ENCODE data around the gene RASL10B. TPM values are rescaled to one million over a fixed set of nuclear protein-coding genes. Genes with fewer than 3 reads are reported as not detected.
"Not testable (repeated sequence)": the region's sequence is repeated elsewhere in the genome, so short reads cannot be mapped to it uniquely, and the experiment has no call there.

Gene RASL10B, protein sequence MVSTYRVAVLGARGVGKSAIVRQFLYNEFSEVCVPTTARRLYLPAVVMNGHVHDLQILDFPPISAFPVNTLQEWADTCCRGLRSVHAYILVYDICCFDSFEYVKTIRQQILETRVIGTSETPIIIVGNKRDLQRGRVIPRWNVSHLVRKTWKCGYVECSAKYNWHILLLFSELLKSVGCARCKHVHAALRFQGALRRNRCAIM
- total RNA-seq = 1 to 10 TPM in 1 of 2 experiments, under 1 TPM in 1; 0.96 to 1.1 TPM

DNA sequence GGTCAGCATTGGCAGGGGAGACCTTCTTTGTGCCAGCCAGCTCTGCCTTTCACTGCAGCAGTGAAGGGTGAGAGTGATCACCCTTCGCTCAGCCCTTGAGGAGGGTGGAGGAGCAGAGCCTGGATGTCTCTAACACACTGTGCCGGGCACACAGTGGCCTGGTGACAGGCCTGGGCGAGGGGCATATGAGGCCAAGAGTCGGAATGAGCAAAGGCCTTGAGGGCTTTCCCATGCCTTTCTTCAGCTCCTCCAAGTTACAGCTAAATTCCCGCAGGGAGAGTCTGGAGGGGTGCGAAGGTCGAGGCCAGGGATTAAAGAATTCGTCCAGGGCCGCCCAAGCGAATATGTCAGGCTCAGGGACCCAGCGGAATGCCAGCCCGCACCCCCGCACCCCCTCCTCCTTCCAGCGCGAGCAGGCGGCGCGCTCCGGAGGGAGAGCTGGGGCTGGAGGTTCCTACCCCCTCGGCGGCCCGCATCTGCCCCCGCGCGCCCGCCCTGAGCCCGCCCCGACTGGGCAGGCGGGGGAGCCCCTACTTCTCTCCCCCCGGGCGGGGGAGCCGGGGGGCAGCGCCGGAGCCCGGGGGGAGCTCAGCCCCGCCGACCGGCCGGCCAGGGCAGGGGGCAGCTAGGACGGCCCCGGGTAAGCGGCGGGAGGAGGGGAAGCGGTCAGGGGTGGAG is at the start of gene RASL10B:
TSS of gene RASL10B (plus strand) at position 401 of the 678 bp plus-strand sequence. CDS start 3,546 bp downstream, outside the sequence.
- CTCF ChIA-PET = interaction anchor here (0.5 to 2.8 kb wide), 7 partner anchors 8 to 135 kb away, joined by 3 to 16 read pairs (median 3); no protein-coding TSS in a partner anchor
- intact Hi-C loops (cut with micrococcal nuclease) = no loop called here
- peak; percentile 64 for DNase-seq

DNA sequence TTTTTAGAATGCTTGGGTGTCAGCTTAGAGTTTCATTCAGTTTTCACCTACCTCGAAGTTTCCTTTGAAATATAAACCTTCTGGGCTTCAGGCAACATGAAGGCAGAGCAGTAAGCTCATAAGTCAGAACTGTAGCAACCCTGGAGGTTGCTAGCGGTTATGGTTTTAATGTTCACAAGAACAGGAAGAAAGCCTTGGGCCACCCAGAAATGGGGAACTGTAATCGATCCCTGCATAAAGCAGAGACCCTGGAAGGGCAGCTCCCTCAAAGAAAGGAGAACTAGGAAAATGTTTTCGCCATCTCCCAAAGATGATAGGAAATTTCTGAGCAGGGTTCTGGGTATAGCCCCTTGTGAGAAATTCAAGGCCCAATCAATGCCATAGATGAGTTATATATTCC is 47.8 kb upstream of the RASL10B start:
- intact Hi-C loops (cut with micrococcal nuclease) = no loop called here

More for the DNA sequence above, at the start of gene RASL10B:
- no peaks in the 10 kb centered on the region for H3K9me3 Mint-ChIP-seq
- peak within 1 kb of the TSS; percentile 74 for H3K4me3 Mint-ChIP-seq
- H3K4me1 Mint-ChIP-seq (ENCODE audit: low read depth) = peaks cover 16% of the 10 kb centered on the region
- H3K36me3 Mint-ChIP-seq (ENCODE audit: low read depth) = no peaks in the 10 kb centered on the region
- H3K27me3 Mint-ChIP-seq (ENCODE audit: low read depth) = no peaks in the 10 kb centered on the region
- peak within 1 kb of the TSS; percentile 53 for H3K27ac Mint-ChIP-seq

DNA sequence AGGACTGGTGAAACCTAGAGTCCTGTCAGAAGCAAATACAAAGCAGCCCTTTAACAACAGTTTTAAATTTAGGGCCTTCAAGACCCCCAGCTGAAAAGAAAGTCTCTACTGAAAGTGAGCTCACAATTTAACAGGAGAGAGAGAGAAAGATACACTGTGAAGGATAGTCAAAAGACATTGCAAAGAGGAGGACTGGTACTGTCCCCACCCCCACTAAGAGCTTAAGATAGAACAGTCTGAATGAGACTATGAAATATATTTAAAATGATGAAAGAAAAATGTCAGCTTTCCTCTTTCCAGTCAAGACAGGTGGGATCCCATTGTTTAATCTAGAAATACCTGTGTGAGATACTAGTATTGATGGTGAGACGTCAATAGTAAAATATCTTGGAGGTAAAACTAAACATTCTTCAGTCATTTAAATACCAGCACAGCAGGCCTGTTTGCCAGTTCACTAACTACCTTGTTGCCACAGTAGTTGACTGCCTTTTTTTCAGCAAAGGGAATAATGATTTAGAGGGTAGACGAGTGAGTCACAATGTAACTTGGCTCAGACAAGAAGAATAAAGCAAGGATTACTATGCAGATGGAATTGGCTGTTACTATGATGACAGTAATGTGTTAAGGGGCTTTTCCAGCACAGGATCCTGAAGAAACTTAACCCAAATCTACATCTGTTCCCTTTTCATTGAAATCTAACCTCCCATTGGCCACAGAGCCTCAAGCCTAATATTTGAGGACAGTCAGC is 47.2 kb upstream of the RASL10B start:
- H3K4me1 Mint-ChIP-seq (ENCODE audit: low read depth) = peaks cover 3% of the 10 kb centered on the region
- CTCF ChIA-PET = no interaction called here
- H3K27ac Mint-ChIP-seq = no peak overlapping the region
- intact Hi-C loops (cut with micrococcal nuclease) = no loop called here
- DNase-seq = no peak
- no peak overlapping the region for H3K4me3 Mint-ChIP-seq
- H3K9me3 Mint-ChIP-seq = no peaks in the 10 kb centered on the region
- H3K27me3 Mint-ChIP-seq (ENCODE audit: low read depth) = no peaks in the 10 kb centered on the region
- peaks cover 36% of the 10 kb centered on the region for H3K36me3 Mint-ChIP-seq (ENCODE audit: low read depth)

More for the DNA sequence above, 47.8 kb upstream of the RASL10B start:
- no peaks in the 10 kb centered on the region for H3K9me3 Mint-ChIP-seq
- H3K27me3 Mint-ChIP-seq (ENCODE audit: low read depth) = no peaks in the 10 kb centered on the region
- peaks cover 31% of the 10 kb centered on the region for H3K36me3 Mint-ChIP-seq (ENCODE audit: low read depth)
- no peak for DNase-seq
- H3K4me3 Mint-ChIP-seq = no peak overlapping the region
- CTCF ChIA-PET = interaction anchor here (0.9 kb wide), 1 partner anchor 40 kb away, joined by 3 read pairs; no protein-coding TSS in a partner anchor
- H3K27ac Mint-ChIP-seq = no peak overlapping the region
- peaks cover 6% of the 10 kb centered on the region for H3K4me1 Mint-ChIP-seq (ENCODE audit: low read depth)

DNA sequence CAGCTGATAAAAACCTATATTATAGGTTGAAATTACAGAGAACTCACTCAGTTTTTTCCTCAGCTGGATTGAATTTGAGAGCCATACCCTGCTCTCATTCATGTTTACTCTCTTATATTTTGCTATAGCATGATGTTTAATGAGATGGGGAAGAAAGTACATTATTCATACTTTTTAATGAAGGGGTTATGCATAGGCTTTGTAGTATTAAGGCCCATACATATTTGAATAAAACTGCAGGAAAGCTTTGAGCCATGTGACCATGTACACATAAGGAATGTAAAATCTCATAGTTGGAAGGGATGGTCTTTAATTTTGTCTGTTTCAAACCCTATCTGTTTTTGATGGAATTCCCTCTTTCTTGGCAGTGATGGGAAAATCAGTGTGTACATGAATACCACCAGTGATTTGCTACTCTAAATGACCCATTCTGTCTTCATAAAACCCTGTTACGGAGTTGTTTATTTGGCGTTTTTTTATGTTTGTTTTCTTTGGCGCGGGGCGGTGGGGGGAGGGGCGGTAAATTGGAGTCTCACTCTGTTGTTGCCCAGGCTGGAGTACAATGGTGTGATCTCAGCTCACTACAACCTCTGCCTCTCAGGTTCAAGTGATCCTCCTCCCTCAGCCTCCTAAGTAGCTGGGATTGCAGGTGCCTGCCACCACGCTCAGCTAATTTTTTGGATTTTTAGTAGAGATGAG is 38.8 kb upstream of the RASL10B start:
- intact Hi-C loops (cut with micrococcal nuclease) = no loop called here
- H3K9me3 Mint-ChIP-seq = no peaks in the 10 kb centered on the region
- CTCF ChIA-PET = no interaction called here

DNA sequence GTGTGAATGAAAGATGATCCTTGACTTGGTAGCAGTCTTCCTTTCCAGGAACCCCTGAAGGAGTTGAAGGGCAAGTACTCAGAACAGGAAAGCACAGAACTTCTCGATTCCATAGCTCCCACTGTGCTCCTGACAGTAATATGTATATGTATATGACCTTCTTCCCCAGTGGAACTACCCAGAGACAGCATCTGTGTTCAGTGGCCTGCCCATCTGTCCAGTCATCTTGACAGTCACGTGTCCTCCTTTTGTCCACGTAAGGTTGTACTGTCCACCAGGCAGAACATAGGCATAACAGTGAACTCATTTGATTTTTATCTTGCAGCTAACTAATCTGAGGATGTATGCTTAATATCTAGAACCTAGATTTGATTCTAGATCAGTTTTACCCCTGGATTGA is 37.8 kb upstream of the RASL10B start:
- Mint-ChIP-seq H3K36me3 (ENCODE audit: low read depth) (peaks cover 23% of the 10 kb centered on the region), H3K4me3 (no peak overlapping the region), H3K27ac (no peak overlapping the region), H3K9me3 (no peaks in the 10 kb centered on the region), H3K27me3 (ENCODE audit: low read depth) (no peaks in the 10 kb centered on the region), H3K4me1 (ENCODE audit: low read depth) (no peaks in the 10 kb centered on the region)
- CTCF ChIA-PET = no interaction called here
- no peak for DNase-seq
- intact Hi-C loops (cut with micrococcal nuclease) = no loop called here

More for the DNA sequence above, 38.8 kb upstream of the RASL10B start:
- Mint-ChIP-seq H3K4me1 (ENCODE audit: low read depth) (no peaks in the 10 kb centered on the region), H3K27ac (no peak overlapping the region), H3K27me3 (ENCODE audit: low read depth) (no peaks in the 10 kb centered on the region), H3K36me3 (ENCODE audit: low read depth) (peaks cover 33% of the 10 kb centered on the region), H3K4me3 (no peak overlapping the region)
- DNase-seq = no peak

DNA sequence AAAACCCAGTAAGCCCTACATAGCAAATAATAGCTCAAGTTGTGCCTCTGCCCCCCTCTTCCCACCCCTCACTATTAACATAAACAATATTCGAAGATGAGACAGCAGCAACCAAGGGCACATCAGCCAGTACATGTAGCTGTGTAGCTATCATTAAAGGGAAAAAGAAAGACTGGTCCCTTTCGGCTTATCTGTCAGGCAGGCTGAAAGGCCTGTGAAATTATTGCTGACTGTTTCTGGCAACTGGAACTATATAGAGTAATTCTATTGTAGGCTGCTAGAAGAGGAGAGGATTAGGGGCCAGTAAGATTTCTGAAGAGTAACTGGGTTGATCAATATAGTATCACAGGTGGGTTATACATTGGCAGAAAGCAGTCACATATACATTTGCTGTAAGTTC is 36.5 kb upstream of the RASL10B start:
- no peak overlapping the region for H3K4me3 Mint-ChIP-seq
- CTCF ChIA-PET = interaction anchor here (0.6 kb wide), 1 partner anchor 18 kb away, joined by 6 read pairs; no protein-coding TSS in a partner anchor
- H3K27ac Mint-ChIP-seq = no peak overlapping the region
- DNase-seq = no peak
- intact Hi-C loops (cut with micrococcal nuclease) = no loop called here
- H3K9me3 Mint-ChIP-seq = no peaks in the 10 kb centered on the region
- peaks cover 16% of the 10 kb centered on the region for H3K36me3 Mint-ChIP-seq (ENCODE audit: low read depth)
- H3K27me3 Mint-ChIP-seq (ENCODE audit: low read depth) = no peaks in the 10 kb centered on the region
- H3K4me1 Mint-ChIP-seq (ENCODE audit: low read depth) = no peaks in the 10 kb centered on the region

DNA sequence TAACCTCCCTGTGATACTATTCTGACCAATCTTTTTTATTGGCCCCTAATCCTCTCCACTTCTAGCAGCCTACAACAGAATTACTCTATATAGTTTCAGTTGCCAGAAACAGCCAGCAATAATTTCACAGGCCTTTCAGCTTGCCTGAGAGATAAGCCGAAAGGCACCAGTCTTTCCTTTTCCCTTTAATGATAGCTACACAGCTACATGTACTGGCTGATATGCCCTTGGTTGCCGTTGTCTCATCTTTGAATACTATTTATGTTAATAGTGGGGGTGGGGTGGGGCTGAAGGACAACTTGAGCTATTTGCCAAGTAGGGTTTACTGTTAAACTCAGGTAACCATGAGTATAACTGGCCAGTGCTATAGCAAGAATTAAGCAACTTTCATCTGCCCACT is 35.8 kb upstream of the RASL10B start:
- CTCF ChIA-PET = interaction anchor here (0.6 kb wide), 2 partner anchors 19 to 51 kb away, joined by 3 to 6 read pairs; no protein-coding TSS in a partner anchor
- H3K9me3 Mint-ChIP-seq = no peaks in the 10 kb centered on the region
- H3K4me1 Mint-ChIP-seq (ENCODE audit: low read depth) = no peaks in the 10 kb centered on the region
- H3K4me3 Mint-ChIP-seq = no peak overlapping the region
- no peak for DNase-seq
- H3K36me3 Mint-ChIP-seq (ENCODE audit: low read depth) = peaks cover 9% of the 10 kb centered on the region
- no peak overlapping the region for H3K27ac Mint-ChIP-seq
- no peaks in the 10 kb centered on the region for H3K27me3 Mint-ChIP-seq (ENCODE audit: low read depth)
- intact Hi-C loops (cut with micrococcal nuclease) = no loop called here

DNA sequence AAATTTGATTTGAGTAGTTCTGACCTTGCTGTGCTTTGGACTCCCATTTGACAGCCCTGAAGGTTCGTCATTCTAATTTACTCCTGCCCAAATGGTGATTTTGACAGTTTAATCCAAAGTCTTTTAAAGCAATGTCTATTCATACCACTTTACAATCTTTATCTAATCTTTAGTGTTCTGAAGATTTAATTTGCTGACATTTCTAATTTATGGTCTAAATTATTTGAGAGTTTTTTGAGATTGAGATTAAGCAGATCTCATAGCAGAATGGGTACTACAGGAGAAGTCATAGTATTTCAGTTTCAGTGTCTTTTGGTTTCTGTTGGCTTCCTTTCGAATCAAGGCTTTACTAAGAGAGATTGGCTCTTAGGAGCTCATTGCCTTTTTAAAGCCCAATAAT is 32.6 kb upstream of the RASL10B start:
- Mint-ChIP-seq H3K27me3 (ENCODE audit: low read depth) (no peaks in the 10 kb centered on the region), H3K4me1 (ENCODE audit: low read depth) (peaks cover under 1% of the 10 kb centered on the region), H3K9me3 (no peaks in the 10 kb centered on the region), H3K36me3 (ENCODE audit: low read depth) (peaks cover 18% of the 10 kb centered on the region), H3K27ac (no peak overlapping the region), H3K4me3 (no peak overlapping the region)
- intact Hi-C loops (cut with micrococcal nuclease) = no loop called here
- no peak for DNase-seq
- CTCF ChIA-PET = interaction anchor here (1.5 kb wide), 1 partner anchor 86 kb away, joined by 3 read pairs; no protein-coding TSS in a partner anchor

DNA sequence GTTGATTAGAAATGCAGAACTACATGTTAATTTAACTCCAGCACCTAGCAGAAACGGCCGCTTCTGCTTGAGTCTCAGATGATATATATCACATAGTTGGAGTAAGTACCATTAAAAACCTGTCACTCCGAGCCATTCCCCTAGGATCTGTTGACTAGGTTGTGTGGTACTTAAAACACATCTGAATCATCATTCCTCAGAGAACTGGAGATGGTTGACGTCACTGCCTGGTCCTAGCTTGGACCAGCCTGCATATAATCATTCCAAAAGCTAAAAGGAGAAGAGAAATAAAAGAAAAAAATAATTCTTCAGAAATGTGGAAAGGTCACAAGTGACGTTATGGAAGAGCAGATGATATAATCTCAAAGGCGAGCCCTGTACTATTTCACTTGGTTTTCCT is 31.3 kb upstream of the RASL10B start:
- no peak overlapping the region for H3K4me3 Mint-ChIP-seq
- H3K27ac Mint-ChIP-seq = no peak overlapping the region
- H3K27me3 Mint-ChIP-seq (ENCODE audit: low read depth) = no peaks in the 10 kb centered on the region

DNA sequence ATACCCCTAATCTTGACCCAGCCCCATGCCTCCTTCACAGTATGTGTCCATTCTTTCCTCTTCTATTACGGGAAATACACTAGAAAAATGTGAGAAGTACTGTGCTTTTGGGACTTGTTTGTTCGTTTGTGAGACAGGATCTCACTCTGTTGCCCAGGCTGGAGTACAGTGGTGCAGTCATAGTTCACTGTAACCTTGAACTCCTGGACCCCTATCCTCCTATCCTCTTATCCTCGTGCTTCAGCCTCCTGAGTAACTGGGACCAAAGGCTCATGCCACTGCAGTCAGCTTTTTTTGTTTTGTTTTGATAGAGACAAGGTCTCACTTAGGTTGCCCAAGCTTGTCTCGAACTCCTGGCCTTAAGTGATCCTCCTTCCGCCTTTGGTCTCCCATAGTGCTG is 29.9 kb upstream of the RASL10B start:
- intact Hi-C loops (cut with micrococcal nuclease) = no loop called here
- CTCF ChIA-PET = no interaction called here
- Mint-ChIP-seq H3K27ac (no peak overlapping the region), H3K4me1 (ENCODE audit: low read depth) (peaks cover 17% of the 10 kb centered on the region), H3K36me3 (ENCODE audit: low read depth) (peaks cover 16% of the 10 kb centered on the region), H3K27me3 (ENCODE audit: low read depth) (no peaks in the 10 kb centered on the region), H3K9me3 (no peaks in the 10 kb centered on the region), H3K4me3 (no peak overlapping the region)
- DNase-seq = no peak

More for the DNA sequence above, 31.3 kb upstream of the RASL10B start:
- peaks cover 11% of the 10 kb centered on the region for H3K4me1 Mint-ChIP-seq (ENCODE audit: low read depth)
- intact Hi-C loops (cut with micrococcal nuclease) = no loop called here
- DNase-seq = no peak
- peaks cover 19% of the 10 kb centered on the region for H3K36me3 Mint-ChIP-seq (ENCODE audit: low read depth)
- CTCF ChIA-PET = interaction anchor here (0.9 kb wide), 1 partner anchor 18 kb away, joined by 3 read pairs; no protein-coding TSS in a partner anchor
- H3K9me3 Mint-ChIP-seq = no peaks in the 10 kb centered on the region

DNA sequence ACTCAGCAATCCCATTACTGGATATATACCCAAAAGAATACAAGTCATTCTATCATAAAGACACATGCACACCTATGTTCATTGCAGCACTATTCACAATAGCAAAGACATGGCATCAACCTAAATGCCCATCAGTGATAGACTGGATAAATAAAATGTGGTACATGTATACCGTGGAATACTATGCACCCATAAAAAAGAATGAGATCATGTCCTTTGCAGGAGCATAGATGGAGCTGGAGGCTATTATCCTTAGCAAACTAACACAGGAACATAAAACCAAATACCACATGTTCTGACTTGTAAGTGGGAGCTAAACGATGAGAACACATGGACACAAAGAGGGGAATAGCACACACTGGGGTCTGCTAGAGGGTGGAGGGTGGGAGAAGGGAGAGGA is 28.1 kb upstream of the RASL10B start:
- Mint-ChIP-seq H3K4me1 (ENCODE audit: low read depth) (peaks cover 33% of the 10 kb centered on the region), H3K36me3 (ENCODE audit: low read depth) (peaks cover 14% of the 10 kb centered on the region)
- H3K27me3 Mint-ChIP-seq (ENCODE audit: low read depth); intact Hi-C loops (cut with micrococcal nuclease); DNase-seq; H3K9me3 Mint-ChIP-seq; H3K27ac Mint-ChIP-seq; H3K4me3 Mint-ChIP-seq: not testable (repeated sequence)
- CTCF ChIA-PET = interaction anchor here (1.7 kb wide), 1 partner anchor 61 kb away, joined by 6 read pairs; no protein-coding TSS in a partner anchor

DNA sequence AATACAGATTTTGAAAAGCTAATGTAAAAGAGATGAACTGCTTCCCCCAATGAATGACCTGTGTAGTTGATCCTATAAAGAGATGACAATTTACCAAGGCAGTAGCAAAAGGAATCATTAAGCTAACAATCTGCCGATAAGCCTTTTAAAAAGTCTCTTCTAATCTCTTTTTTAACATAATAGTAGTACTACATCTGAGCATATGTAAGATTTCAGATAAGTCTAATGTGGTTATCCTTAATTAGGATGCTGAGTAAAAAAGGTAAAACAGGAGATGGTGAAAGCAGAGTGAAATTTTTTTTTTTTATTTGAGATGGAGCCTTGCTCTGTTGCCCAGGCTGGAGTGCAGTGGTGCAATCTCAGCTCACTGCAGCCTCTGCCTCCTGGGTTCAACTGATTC is 26.2 kb upstream of the RASL10B start:
- Mint-ChIP-seq H3K4me1 (ENCODE audit: low read depth) (peaks cover 42% of the 10 kb centered on the region), H3K27me3 (ENCODE audit: low read depth) (no peaks in the 10 kb centered on the region), H3K4me3 (no peak overlapping the region), H3K27ac (no peak overlapping the region), H3K9me3 (no peaks in the 10 kb centered on the region), H3K36me3 (ENCODE audit: low read depth) (peaks cover 18% of the 10 kb centered on the region)
- no peak for DNase-seq
- intact Hi-C loops (cut with micrococcal nuclease) = no loop called here
- CTCF ChIA-PET = interaction anchor here (0.6 to 0.7 kb wide), 2 partner anchors 43 to 54 kb away, joined by 3 to 4 read pairs; no protein-coding TSS in a partner anchor
